HUES64 (cell line): Measurements from ENCODE around the gene TCF7L2.

Experiments
- H3K27ac ChIP-seq: 2 replicates; pipeline ENCODE4 v1.7.0; 2013; ENCODE audit warnings: low read depth, low read length, inconsistent platforms
- H3K27me3 ChIP-seq: 2 replicates; pipeline ENCODE4 v1.6.1; 2013; ENCODE audit warnings: mild to moderate bottlenecking, low read length; ENCODE audit not compliant: insufficient read depth
- H3K36me3 ChIP-seq: 2 replicates; pipeline ENCODE4 v1.6.1; 2013; ENCODE audit warnings: mild to moderate bottlenecking, low read length; ENCODE audit not compliant: insufficient read depth
- H3K4me1 ChIP-seq: 2 replicates; pipeline ENCODE4 v1.6.1; 2013; ENCODE audit warnings: mild to moderate bottlenecking, low read length, moderate library complexity; ENCODE audit not compliant: insufficient read depth
- H3K4me3 ChIP-seq: 2 replicates; pipeline ENCODE4 v1.5.1; 2013; ENCODE audit warnings: mild to moderate bottlenecking, low read length, moderate library complexity
- H3K9ac ChIP-seq: 2 replicates; pipeline ENCODE4 v1.6.1; 2013; ENCODE audit warnings: mild to moderate bottlenecking, low read depth, low read length
- H3K9me3 ChIP-seq: 2 replicates; pipeline ENCODE4 v1.6.1; 2013; ENCODE audit warnings: low read depth, low read length; ENCODE audit not compliant: insufficient read depth
- WGBS: fragments of 150-250, 120-280 bp; methylation state at CpG from one replicate; pipeline ENCODE4 v1.1.7; 2013; ENCODE audit warnings: missing lambda C conversion rate; 5-methylcytosine and 5-hydroxymethylcytosine counted together

TCF7L2 gene

DNA sequence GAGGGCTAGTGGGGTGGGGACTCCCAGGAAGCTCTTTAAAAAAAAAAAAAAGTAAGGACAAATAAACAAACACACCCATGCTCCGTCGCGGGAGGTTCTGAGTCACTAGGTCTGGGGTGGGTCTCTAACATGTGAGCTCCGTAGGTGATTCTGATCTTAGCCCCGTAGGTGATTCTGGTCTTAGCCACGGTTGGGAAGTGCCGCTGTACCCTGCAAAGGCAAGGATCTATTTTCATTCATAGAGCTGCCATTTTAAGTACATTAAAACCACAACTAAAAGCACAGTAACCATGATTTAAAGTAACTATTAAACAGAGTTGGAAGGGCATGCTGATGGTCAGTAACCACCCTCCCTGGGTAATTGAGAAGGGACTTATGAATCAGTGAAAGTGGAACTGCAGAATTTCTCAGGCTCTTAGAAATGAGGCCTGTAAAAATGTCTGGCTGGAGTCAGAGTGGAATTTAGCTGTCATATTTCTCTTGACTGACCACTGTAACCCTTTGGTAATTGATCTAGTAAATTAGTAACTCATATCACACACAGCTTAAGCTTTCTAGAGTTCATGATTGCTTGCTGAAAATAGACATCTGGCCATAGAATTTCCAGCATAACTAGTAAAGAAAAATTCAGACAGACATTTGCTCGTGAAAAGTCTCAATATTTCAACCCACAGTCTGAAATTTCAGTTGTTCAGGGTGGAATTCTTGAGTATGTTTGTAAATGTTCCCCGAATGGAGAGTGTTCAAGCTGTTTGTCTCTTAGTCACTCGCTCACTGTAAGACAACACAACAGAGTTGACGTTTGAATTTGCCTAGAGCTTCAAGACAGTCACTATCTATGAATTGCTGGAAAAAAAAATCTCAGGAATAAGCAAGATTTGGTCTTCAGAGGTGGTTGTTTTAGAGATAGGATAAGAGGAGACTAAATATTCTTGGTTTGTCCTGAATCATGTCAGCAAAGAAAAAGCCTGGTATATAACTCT is 34.2 kb upstream of the TCF7L2 start:
- WGBS, result 26% methylated on average over 11 of the region's 11 CpGs
- no peak overlapping the region for H3K4me3 ChIP-seq

DNA sequence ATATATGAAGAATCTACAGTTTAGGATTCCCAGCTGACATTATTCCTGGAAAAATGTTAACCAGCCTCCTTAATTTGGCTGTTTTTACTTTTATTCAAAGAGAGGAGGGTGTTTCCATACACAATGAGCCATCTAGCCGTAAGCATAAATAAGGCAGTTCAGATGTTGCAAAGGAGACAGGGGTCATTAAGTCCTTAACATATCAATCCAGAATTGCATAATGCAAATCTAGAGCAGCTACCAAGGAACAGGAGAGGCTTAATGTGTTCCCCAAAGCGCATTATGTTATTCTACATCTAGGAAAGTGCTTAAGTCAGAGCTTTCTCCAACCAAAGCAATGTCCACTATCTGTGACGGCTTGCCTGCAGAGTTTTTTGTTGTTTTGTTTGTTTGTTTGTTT is 32.4 kb upstream of the TCF7L2 start:
- peaks cover 31% of the 10 kb centered on the region for H3K4me1 ChIP-seq
- H3K27ac ChIP-seq, result no peak overlapping the region
- 26% methylated on average over 2 of the region's 3 CpGs for WGBS
- no peaks in the 10 kb centered on the region for H3K36me3 ChIP-seq
- H3K4me3 ChIP-seq, result no peak overlapping the region
- no peak overlapping the region for H3K9ac ChIP-seq
- peaks cover 57% of the 10 kb centered on the region for H3K27me3 ChIP-seq
- no peaks in the 10 kb centered on the region for H3K9me3 ChIP-seq

More for the DNA sequence above, 34.2 kb upstream of the TCF7L2 start:
- peaks cover 59% of the 10 kb centered on the region for H3K27me3 ChIP-seq
- peaks cover 44% of the 10 kb centered on the region for H3K4me1 ChIP-seq
- no peaks in the 10 kb centered on the region for H3K36me3 ChIP-seq
- no peaks in the 10 kb centered on the region for H3K9me3 ChIP-seq
- no peak overlapping the region for H3K27ac ChIP-seq
- no peak overlapping the region for H3K9ac ChIP-seq

- H3K36me3 ChIP-seq, result no peaks in the 10 kb centered on the region
- H3K9ac ChIP-seq, result no peak overlapping the region
- no peak overlapping the region for H3K4me3 ChIP-seq
- WGBS, result 76% methylated on average over 1 of the region's 1 CpG
- no peak overlapping the region for H3K27ac ChIP-seq
- peaks cover 49% of the 10 kb centered on the region for H3K27me3 ChIP-seq
- peaks cover 28% of the 10 kb centered on the region for H3K4me1 ChIP-seq
- H3K9me3 ChIP-seq, result no peaks in the 10 kb centered on the region
Measured at GRCh38 chr10:112918771-112919170, 31.3 kb upstream of the TCF7L2 start.

- H3K4me1 ChIP-seq, result peaks cover 24% of the 10 kb centered on the region
- WGBS, result 83% methylated on average over 7 of the region's 7 CpGs
- no peak overlapping the region for H3K4me3 ChIP-seq
- H3K27me3 ChIP-seq, result peaks cover 40% of the 10 kb centered on the region
- H3K9me3 ChIP-seq, result no peaks in the 10 kb centered on the region
- H3K36me3 ChIP-seq, result no peaks in the 10 kb centered on the region
- H3K9ac ChIP-seq, result no peak overlapping the region
- H3K27ac ChIP-seq, result no peak overlapping the region
Measured at GRCh38 chr10:112919721-112920120, 30.3 kb upstream of the TCF7L2 start.

DNA sequence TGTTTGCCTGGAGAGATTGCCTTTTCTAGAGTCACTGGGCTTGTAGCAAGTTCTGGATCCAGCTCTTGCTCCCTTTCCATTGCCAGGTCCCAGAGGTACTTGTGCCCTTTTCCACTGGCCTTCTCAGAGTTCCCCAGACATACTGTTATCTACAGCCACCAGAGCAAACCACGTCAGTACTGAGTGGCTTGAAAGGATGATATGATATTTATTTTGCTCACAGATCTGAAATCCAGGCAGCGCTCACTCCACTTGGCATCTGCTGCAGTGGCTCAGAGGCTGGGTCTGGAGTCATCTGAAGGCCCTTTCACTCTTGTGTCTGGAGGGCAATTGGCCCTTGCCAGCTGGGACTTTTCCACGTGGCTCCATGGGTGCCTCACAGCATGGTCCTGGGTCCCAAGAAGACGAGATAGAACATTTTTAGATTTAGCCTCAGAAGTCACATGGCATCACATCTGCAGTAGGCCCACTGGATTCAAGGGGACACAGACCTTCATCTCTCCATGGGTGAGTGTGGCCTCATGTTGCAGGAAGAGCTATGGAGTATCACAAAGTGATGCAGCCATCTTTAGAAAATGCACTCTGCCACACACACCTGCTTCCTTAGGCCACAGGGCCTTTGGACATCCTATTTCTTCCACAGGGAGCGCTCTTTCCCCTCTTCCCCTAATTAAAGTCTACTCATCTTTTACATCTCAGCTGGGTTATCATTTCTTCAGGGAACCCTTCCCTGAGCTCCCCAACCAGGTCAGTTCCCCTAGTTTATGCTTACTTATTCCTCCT is 22.9 kb upstream of the TCF7L2 start:
- peaks cover 11% of the 10 kb centered on the region for H3K4me1 ChIP-seq
- H3K36me3 ChIP-seq, result no peaks in the 10 kb centered on the region
- no peak overlapping the region for H3K27ac ChIP-seq
- H3K27me3 ChIP-seq, result no peaks in the 10 kb centered on the region
- 0 out of 2 replicates have a peak, but pooled peaks cover 3% of the 10 kb centered on the region for H3K9me3 ChIP-seq
- H3K9ac ChIP-seq, result no peak overlapping the region
- WGBS, result 91% methylated on average over 5 of the region's 5 CpGs
- H3K4me3 ChIP-seq, result no peak overlapping the region

GRCh38 chr10:112927980-112928379 is 22.1 kb upstream of the TCF7L2 start:
- H3K4me1 ChIP-seq, result peaks cover 11% of the 10 kb centered on the region
- H3K36me3 ChIP-seq, result no peaks in the 10 kb centered on the region
- 0 out of 2 replicates have a peak overlapping the region, but pooled peaks have one; percentile 23 for H3K27ac ChIP-seq
- H3K9ac ChIP-seq, result no peak overlapping the region
- 0 out of 2 replicates have a peak, but pooled peaks cover 3% of the 10 kb centered on the region for H3K9me3 ChIP-seq
- no peak overlapping the region for H3K4me3 ChIP-seq
- 68% methylated on average over 2 of the region's 2 CpGs for WGBS
- no peaks in the 10 kb centered on the region for H3K27me3 ChIP-seq

- no peak overlapping the region for H3K27ac ChIP-seq
- no peak overlapping the region for H3K4me3 ChIP-seq
- H3K9me3 ChIP-seq, result 0 out of 2 replicates have a peak, but pooled peaks cover 3% of the 10 kb centered on the region
- H3K4me1 ChIP-seq, result peaks cover 9% of the 10 kb centered on the region
- no peak overlapping the region for H3K9ac ChIP-seq
- no peaks in the 10 kb centered on the region for H3K36me3 ChIP-seq
- WGBS, result 97% methylated on average over 4 of the region's 4 CpGs
- no peaks in the 10 kb centered on the region for H3K27me3 ChIP-seq
Measured at GRCh38 chr10:112932658-112933057, 17.4 kb upstream of the TCF7L2 start.

DNA sequence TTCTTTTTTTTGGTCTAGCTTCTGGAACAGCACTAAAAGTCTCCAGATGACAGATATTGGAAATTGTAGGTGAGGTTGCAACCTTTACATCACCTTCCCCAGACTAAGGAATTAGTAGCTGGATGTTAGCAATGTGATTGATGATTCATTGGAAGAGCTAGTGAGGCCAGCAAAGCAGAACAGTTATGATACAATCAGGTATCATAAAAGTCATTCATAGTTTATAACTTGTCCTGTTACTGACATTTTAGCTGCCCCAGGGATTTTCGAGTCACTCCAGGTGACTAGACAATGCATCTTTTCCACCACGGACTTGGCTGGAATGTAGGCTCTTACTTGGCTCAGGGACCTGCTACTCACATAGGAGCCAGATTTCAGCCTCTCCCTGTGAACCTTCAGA is 15.9 kb upstream of the TCF7L2 start:
- 91% methylated on average over 2 of the region's 2 CpGs for WGBS
- no peak overlapping the region for H3K9ac ChIP-seq
- no peaks in the 10 kb centered on the region for H3K27me3 ChIP-seq
- no peaks in the 10 kb centered on the region for H3K36me3 ChIP-seq
- H3K4me3 ChIP-seq, result no peak overlapping the region
- H3K4me1 ChIP-seq, result peaks cover 8% of the 10 kb centered on the region; the same call in 1 of the 2 replicates
- 0 out of 2 replicates have a peak, but pooled peaks cover 3% of the 10 kb centered on the region for H3K9me3 ChIP-seq
- no peak overlapping the region for H3K27ac ChIP-seq

- WGBS, result 83% methylated on average over 4 of the region's 6 CpGs
Measured at GRCh38 chr10:112938808-112939482, 11.1 kb upstream of the TCF7L2 start.

GRCh38 chr10:112945811-112946210 is 4.2 kb upstream of the TCF7L2 start:
- Histone ChIP-seq H3K27me3 (no peaks in the 10 kb centered on the region), H3K27ac (no peak overlapping the region), H3K9me3 (no peaks in the 10 kb centered on the region), H3K4me1 (peaks cover 26% of the 10 kb centered on the region), H3K36me3 (no peaks in the 10 kb centered on the region), H3K9ac (no peak overlapping the region), H3K4me3 (no peak overlapping the region)
- WGBS, result 93% methylated on average over 5 of the region's 5 CpGs

More at GRCh38 chr10:112938808-112939482, 11.1 kb upstream of the TCF7L2 start:
- H3K4me1 ChIP-seq, result peaks cover 8% of the 10 kb centered on the region; the same call in 1 of the 2 replicates
- no peak overlapping the region for H3K4me3 ChIP-seq
- no peaks in the 10 kb centered on the region for H3K36me3 ChIP-seq
- H3K9ac ChIP-seq, result no peak overlapping the region
- H3K9me3 ChIP-seq, result no peaks in the 10 kb centered on the region
- no peak overlapping the region for H3K27ac ChIP-seq
- H3K27me3 ChIP-seq, result no peaks in the 10 kb centered on the region
